GM19043 (cell line): Measurements from ENCODE around the gene COBL.

ENCODE experiments used
- ATAC-seq: cut with Tn5 transposase; IDR thresholded peaks from one replicate; pipeline ENCODE4 v1.9.1; 2021; ENCODE audit warnings: low read depth; ENCODE audit not compliant: unreplicated experiment

Gene COBL

DNA sequence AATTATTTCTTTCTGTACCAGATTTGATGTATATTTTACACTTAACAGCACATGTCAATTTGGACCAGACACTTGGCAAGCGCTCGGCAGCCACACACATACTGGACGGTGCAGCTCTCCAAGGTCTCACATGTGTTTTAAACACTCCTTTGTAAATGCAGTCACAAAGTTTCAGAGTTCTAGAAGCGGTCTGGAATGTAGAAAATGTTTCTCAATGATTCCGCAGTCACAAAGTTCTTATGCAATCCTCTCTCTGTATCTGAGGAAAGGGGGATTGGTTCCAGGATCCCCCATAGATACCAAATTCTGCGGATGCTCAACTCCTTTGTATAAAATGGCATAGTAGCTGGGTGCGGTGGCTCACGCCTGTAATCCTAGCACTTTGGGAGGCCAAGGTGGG lies 280.9 kb downstream of the COBL start:
- ATAC-seq: no peak

DNA sequence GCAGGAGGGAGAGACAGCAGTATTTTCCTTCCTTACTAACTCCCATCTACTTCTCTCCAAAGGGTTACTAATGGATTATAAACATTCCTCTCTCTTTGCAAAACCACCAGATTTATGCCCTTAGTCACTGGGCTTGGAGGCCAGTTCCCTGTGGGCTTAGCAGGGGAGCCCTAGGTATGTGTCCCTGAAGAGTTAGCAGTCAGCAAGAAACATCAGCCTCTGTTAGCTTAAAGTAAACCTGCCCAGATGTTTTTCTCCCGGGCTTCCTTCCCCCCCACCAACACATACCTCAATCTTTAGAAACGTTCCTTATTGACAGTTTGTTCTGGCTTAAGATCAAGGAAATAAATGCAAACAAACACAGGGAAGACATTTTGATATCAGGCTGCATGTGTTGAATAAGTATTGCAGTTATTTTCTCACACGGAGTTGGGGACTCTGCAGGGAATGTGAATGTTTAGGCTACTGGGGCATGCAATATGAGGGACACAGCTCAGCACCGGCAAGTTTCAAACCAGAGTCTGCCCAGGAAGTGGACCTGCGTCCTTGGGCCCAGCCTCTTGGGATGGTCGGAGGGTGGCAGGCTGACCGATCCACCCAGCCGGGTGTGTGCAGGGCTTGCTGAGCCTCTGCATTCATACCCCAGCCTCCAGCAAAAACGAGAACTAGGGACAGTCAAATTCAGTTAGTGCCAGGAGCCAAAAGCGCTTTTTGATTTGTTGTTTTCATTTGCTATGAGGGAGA lies 281.9 kb downstream of the COBL start:
- ATAC-seq: no peak

DNA sequence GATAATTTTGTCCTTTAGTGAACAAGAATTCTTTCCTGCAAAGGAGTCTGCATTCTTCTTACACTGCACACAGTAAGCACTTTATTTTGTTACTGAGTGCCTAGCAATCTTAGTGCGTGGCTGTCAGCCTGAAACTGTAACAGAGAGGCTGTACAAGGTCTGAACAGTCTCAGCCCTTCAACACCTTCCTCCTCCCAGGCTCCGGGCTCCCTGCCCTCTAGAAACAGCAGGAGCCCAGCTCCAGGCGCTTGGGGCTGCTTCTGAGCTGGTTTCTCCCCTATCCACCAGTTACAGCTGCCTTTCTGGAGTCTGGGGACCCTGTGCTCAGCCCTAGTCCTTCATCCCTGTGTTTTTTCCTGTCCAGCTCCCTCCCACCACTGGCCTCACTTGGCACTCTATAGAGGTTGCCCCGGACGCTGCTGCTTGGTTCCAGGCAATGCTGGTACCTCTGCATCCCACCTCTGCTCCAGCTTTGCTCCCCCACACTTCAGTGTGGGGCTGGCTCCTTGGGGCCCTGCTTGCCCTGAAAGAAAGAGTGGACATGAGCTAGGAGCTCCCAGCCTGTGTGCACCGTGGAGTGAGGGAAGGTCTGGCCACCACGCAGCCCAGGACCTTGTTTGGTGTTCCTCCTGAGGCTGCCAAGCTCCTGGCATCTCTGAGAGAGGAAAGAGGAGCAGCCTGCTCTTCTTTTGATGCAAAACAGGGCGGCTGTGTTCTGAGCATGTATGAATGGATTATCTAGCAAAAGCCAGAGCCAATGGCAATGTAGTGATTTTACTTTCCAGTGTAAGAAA lies 282.7 kb downstream of the COBL start:
- ATAC-seq: no peak

DNA sequence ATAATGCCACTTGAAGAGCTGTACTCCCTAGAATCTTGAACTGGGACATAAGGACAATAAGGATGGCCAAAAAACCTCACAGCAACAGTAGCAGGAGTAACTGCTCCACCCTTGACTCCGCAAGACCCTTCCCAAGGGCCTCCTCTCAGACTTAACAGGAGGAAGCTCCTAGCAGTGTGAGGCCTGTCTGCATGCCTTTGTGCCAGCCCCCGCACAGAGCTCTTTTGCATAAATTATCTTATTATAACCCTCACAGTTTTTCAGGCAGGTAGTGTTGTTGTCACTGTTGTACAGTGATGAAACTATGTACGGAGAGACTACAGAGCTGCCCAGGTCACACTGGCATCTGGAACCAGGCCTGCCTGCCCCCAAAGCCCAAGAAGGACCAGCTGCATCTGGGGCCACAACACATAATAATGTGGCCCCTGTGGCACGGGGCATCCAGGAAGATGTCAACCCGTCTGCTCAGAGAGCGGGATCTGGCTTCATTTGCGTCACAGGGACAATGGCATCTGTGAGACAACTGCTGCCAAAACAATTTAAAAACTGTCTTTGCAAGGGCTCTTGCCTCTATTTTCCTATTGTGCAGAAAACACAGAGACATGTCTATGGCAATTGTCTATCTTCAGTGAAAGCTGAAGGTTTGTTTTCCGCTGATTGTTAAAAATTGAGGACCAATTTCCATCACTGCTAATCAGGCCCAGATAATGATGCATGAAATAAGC lies 284.7 kb downstream of the COBL start:
- no peak for ATAC-seq

GRCh38 chr7:51031216-51031615 lies 285.4 kb downstream of the COBL start:
- no peak for ATAC-seq

DNA sequence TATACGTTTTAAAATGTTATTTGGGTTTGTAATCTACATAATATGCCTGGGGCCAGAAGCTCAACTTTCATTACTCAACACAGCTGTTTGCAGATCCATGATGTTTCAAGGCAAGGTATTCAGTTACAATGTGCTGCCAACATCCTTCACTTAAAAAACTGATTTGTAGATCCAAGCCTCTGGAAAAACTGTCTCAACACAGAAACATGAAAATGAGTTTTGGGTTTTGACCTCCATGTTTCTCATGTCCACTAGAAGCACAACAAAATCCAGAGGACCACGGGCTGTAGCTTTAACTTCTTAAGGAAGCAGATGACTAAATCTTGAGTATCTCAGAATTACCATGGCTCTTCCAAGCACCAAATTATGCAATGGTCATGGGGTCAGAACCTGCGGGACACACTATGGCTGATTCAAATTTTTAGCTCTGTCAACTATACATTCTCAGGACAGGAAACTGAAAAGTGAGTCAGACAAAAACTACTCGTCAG lies 286.9 kb downstream of the COBL start:
- ATAC-seq: no peak

GRCh38 chr7:51029131-51029530 lies 287.5 kb downstream of the COBL start:
- no peak for ATAC-seq

DNA sequence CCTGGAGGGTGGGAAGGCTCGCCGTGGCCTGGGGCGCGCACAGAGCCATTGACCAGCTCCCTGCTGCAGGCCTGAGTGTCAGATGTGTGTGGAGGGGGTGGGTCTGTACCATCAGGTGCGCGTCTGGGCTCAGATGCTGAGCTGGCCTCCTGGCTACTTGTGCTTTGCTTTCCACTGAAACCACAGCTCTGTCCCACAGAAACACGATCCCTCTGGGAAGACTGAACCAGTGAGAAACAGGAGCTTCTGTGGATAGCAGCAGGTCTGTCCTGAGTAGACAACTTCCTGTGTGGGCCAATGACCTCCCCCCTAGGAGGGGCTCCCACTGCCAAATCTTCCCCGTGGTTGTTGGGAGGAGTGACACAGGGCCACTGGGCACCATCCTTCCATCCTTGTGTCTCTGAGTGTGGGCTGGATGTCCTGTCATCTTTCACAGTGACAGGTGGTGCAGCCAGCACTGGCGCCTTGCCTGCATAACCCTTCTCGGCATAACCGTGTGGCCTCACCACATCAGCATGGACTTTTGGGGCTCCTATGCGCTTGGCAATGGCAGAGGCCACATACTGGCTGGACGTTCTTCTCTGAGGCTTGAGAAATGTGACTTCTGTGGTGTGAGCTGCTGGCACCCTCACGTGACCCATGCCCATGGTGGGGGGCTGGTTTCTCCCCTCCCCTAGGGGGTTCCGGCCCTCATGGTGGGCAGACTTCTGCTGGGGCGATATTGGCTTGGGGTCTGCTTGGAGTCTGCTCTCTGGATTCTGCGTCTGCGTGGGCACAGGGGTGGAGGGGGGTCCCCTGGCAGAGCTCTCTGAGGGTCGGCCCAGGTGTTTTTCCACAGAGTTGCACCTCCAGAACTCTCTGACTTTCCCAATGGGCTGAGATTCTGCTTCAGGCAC lies 288.4 kb downstream of the COBL start:
- no peak for ATAC-seq

- ATAC-seq: no peak
These were observed 289.3 kb downstream of the COBL start for GRCh38 chr7:51027106-51027934.

DNA sequence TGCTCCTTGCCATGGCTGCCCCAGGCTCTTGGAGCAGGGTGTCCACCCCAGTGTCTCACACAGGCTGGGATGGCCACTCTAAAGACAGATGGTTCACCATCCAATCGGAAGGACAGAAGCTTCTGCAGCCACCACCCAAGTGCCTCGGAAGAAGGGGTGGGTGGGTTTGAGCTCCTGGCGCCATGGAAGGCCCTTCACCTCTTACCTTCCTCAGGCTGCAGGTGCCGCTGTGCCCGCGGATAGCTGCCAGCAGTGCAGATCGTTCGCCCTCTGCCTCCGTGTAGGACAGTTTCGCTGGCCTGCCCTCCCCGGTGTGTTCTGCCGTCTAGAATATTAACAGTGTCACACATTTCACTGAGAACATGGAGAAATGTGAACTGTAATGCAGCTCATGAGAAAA lies 290.3 kb downstream of the COBL start:
- ATAC-seq: no peak

- no peak for ATAC-seq
These were observed 290.9 kb downstream of the COBL start for GRCh38 chr7:51025668-51026067.

DNA sequence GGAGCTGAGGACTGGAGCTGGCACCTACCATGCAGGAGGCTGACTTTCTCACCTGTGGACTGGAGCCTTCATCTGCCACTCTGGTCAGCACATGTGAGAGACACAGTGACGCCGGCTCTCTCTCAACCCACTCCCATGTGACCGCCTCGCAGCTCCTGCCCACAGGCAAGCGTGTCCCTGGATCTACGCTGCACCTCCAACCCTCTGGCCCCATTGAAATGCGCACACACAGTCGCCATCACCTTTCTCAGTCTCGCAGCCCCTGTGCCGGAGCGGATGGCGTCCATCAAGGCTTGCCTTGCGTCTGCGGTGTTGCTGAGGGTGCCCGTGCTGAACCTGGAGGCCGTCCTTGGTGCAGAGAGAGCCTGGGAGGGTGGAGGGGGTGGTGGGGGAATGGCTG lies 291.7 kb downstream of the COBL start:
- no peak for ATAC-seq

DNA sequence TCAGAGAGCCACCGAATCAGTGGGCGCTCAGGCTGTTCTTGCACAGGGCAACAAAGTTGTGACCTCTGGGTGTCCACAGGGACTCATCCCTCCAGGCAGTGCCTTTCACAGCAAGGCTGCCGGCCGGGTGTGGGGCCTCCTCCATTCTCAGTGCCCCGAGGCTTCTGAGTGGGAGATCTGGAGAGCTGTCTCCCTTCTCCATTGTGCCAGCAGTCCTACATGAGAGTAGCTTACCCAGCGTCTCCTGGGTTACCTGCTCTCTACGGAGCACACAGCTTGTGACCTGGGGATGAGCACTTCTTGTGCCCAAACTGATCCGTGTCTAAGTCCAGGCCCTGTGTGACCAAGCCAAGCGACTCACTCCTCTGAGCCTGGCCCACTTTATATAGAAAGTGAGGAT lies 293.1 kb downstream of the COBL start:
- no peak for ATAC-seq

DNA sequence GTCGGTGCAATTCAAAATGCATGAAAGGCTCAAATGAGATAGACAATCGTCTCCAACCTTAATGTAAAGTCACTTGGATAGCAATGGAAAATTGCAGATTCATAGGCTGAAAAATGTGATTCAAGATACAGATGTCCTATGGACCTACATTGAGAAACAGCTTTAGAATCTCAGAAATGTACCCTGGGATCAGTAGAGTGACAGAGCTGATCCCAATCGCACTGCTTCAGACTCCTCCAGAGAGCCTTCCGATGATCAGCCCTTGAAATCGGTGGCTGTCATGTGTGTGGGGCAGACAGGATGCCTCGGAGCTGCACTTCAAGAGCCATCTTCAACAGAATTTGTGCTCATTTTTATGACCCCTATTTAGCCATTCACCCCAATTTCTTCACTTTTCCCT lies 293.8 kb downstream of the COBL start:
- no peak for ATAC-seq

DNA sequence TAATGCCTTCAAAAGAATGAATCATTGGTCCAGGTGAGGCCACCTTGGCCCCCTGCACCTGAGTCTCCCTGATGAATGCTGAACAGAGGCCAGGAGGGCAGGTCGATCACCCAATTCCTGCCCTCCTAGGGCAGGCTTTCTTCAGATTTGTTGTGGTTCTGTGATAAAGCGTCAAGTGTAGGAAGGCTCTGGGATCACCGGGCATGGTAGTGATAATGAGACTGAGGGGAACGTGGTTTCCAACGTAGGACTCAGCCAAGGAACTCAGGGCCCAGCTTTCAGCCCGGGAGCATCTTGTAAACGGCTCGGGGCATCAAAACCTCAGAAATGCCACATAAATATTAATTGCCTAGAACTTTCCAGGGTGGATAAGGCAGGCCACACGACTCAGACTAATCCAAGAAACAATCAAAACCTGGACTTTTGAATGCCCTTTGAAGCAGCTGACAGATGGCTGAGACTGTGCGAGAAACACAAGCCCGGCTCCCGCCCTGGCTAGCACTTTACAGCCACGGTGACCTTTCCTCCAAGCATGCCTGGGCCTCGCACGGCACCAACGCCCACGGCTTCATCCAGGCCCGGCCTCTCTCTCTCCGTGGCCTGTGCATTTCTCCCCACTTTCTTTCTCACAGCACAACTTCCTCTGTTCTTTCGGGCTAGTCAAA lies 294.6 kb downstream of the COBL start:
- ATAC-seq: no peak

DNA sequence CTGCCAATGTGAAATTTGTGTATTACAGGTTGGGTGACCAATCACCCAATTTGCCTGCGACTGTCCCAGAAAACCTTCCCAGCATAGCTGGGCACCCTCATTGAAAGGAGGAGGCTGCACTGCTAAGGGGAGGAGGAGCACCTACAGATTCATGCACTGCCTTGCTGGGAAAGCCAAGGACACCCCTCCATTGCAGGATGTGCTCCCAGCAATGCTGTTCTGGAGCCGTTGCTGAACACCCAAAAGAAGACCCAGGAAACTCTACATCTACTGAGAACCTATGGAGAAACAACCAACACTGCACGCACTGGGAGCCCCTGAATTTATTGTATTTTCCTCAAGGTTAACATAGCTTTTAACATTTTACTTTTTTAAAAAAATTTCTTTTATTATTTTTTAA lies 295.7 kb downstream of the COBL start:
- ATAC-seq: no peak

DNA sequence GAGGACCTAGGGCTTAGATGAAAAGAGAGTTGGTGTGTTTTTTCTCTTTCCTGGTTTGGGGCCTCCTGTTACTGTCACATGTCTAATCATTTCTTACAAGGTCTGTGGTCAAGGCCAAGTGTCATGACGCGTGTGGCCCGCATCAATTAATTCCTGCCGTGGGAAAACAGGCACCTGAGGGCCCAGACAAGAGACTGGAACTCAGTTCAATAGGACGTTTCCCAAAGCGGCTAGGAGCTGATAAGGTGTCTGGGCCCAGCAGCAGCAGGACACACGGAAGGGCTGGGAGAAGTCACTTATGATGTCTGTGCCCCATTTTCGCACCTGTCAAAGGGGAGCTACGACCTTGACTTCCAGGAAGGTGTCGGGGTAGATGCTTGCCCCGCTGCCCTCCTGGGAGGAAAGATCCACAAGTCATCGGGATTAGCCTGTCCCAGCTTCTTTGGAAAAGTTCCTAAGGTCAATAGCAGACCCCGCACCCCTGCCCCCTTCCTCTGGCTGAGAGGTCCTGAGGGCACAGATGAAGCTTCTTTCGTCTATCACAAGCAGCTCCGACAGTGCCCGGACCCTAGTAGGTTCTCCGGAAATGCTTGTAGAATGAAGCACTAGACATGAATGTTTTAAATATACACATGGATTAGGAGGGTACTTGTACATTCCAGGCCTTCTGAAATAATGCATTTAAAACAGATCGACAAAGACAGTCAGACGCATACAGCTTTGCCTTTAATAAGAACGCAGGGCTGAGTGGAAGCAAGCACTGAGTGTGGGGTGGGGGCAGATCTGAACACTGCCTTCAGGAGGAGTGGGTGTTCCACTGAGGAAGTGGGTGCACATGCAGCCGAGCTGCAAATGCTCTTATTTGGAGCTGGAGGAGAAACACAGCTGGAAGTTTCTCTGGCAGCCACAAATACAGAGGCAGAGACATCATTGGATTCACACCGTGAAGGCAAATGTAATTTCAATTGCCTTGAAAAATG lies 296.4 kb downstream of the COBL start:
- ATAC-seq: no peak
